ENCODE data around the gene TGFA.

- TF ChIP-seq CTCF (IDR thresholded peaks at IDR 0.05) (no peak), POLR2A (IDR thresholded peaks at IDR 0.05) (no peak)
Observed at GRCh38 chr2:70454936-70455544, 98.6 kb downstream of the TGFA start.
